IMR-90 (cell line): ENCODE data around the gene ABCA7.

Experiments used
- BHLHE40 ChIP-seq: fragments of 150-350 bp; IDR thresholded peaks from 2 replicates; pipeline ENCODE4 v1.6.1; 2016; ENCODE audit warnings: mild to moderate bottlenecking, low read depth, low read length
- CEBPB ChIP-seq: IDR thresholded peaks from 2 replicates; pipeline ENCODE4 v1.6.1; 2012; ENCODE audit warnings: low read depth, low read length, improper control_type of control experiment
- CHD1 ChIP-seq: IDR thresholded peaks from 2 replicates; pipeline ENCODE4 v1.6.1; 2012; ENCODE audit warnings: low read depth, low read length, improper control_type of control experiment
- CTCF ChIP-seq: conservative IDR thresholded peaks from 2 replicates; pipeline ENCODE4 v1.5.1; 2012; ENCODE audit warnings: mild to moderate bottlenecking, low read depth, low read length, improper control_type of control experiment
- ELK1 ChIP-seq: fragments of 150-350 bp; IDR thresholded peaks from 2 replicates; pipeline ENCODE4 v1.6.1; 2016; ENCODE audit warnings: low read depth, mild to moderate bottlenecking, low read length, moderate library complexity, borderline replicate concordance
- MAFK ChIP-seq: IDR thresholded peaks from 2 replicates; pipeline ENCODE4 v1.6.1; 2012; ENCODE audit warnings: low read depth, low read length, improper control_type of control experiment
- POLR2A ChIP-seq: IDR thresholded peaks from 2 replicates; pipeline ENCODE4 v1.6.1; 2012; ENCODE audit warnings: mild to moderate bottlenecking, low read depth, low read length
- SMC3 ChIP-seq: fragments of 150-350 bp; IDR thresholded peaks from 2 replicates; pipeline ENCODE4 v1.6.1; 2016; ENCODE audit warnings: low read depth, mild to moderate bottlenecking, antibody characterized with exemption, low read length, moderate library complexity
- USF2 ChIP-seq: fragments of 150-350 bp; IDR thresholded peaks from 2 replicates; pipeline ENCODE4 v1.6.1; 2017; ENCODE audit warnings: mild to moderate bottlenecking, antibody characterized with exemption, low read length, low read depth

- TF ChIP-seq USF2 (no peak), ELK1 (no peak), CTCF (no peak), POLR2A (no peak), MAFK (peak; percentile 21; the same call in 1 of the 2 replicates), SMC3 (no peak), CHD1 (no peak), BHLHE40 (no peak), CEBPB (no peak)
These were observed 767 bp downstream of the ABCA7 start for GRCh38 chr19:1040476-1041271.
